H9 (cell line): ENCODE results near the gene NUDT9. TPM values are rescaled to one million over a fixed set of nuclear protein-coding genes. Genes with fewer than 3 reads are reported as not detected.

Experiments used
- DNase-seq: peaks from one replicate; pipeline ENCODE4 v3.0.0-alpha.2; 2017
- H2AFZ ChIP-seq: one replicate; pipeline ENCODE4 v1.6.1; 2013; ENCODE audit warnings: mild to moderate bottlenecking, low read length, control low read depth, moderate library complexity
- H2AK5ac ChIP-seq: 2 replicates; pipeline ENCODE4 v1.6.1; 2013; ENCODE audit warnings: low read length, control low read depth, mixed read lengths; ENCODE audit not compliant: insufficient read length
- H2BK120ac ChIP-seq: one replicate; pipeline ENCODE4 v1.6.1; 2013; ENCODE audit warnings: low read depth, mild to moderate bottlenecking, low read length, control low read depth, inconsistent platforms; ENCODE audit not compliant: poor library complexity, severe bottlenecking
- H2BK12ac ChIP-seq: 2 replicates; pipeline ENCODE4 v1.6.1; 2013; ENCODE audit warnings: low read length, control low read depth, mixed read lengths, low read depth; ENCODE audit not compliant: insufficient read length
- H2BK15ac ChIP-seq: 2 replicates; pipeline ENCODE4 v1.6.1; 2013; ENCODE audit warnings: low read depth, low read length, control low read depth
- H2BK20ac ChIP-seq: one replicate; pipeline ENCODE4 v1.6.1; 2013; ENCODE audit warnings: low read depth, mild to moderate bottlenecking, low read length, control low read depth, inconsistent platforms; ENCODE audit not compliant: poor library complexity, severe bottlenecking
- H2BK5ac ChIP-seq: 2 replicates; pipeline ENCODE4 v1.6.1; 2013; ENCODE audit warnings: low read length, control low read depth, mixed read lengths; ENCODE audit not compliant: insufficient read length
- H3K14ac ChIP-seq: 2 replicates; pipeline ENCODE4 v1.6.1; 2013; ENCODE audit warnings: low read length, control low read depth; ENCODE audit not compliant: insufficient read depth
- H3K18ac ChIP-seq: 2 replicates; pipeline ENCODE4 v1.6.1; 2013; ENCODE audit warnings: low read depth, mild to moderate bottlenecking, mixed read lengths, low read length, control low read depth; ENCODE audit not compliant: insufficient read length
- H3K23ac ChIP-seq: 2 replicates; pipeline ENCODE4 v1.6.1; 2013; ENCODE audit warnings: low read length, control low read depth, mixed read lengths, low read depth; ENCODE audit not compliant: insufficient read length
- H3K23me2 ChIP-seq: 2 replicates; pipeline ENCODE4 v1.6.1; 2013; ENCODE audit warnings: low read depth, mild to moderate bottlenecking, mixed read lengths, low read length, control low read depth; ENCODE audit not compliant: insufficient read length, poor library complexity, severe bottlenecking
- H3K27ac ChIP-seq: 2 replicates; pipeline ENCODE4 v1.5.1; 2013; ENCODE audit warnings: low read length, control low read depth, mixed read lengths, low read depth; ENCODE audit not compliant: insufficient read length
- H3K27me3 ChIP-seq: 2 replicates; pipeline ENCODE4 v1.6.1; 2013; ENCODE audit warnings: low read length, control low read depth, inconsistent platforms; ENCODE audit not compliant: insufficient read depth
- H3K4ac ChIP-seq: 2 replicates; pipeline ENCODE4 v1.6.1; 2013; ENCODE audit warnings: low read depth, mild to moderate bottlenecking, control low read depth, inconsistent platforms, low read length, moderate library complexity
- H3K4me1 ChIP-seq: 2 replicates; pipeline ENCODE4 v1.6.1; 2013; ENCODE audit warnings: low read length, control low read depth, inconsistent platforms; ENCODE audit not compliant: insufficient read depth
- H3K4me2 ChIP-seq: 2 replicates; pipeline ENCODE4 v1.6.1; 2013; ENCODE audit warnings: low read length, control low read depth, mixed read lengths; ENCODE audit not compliant: insufficient read length, insufficient read depth
- H3K56ac ChIP-seq: 2 replicates; pipeline ENCODE4 v1.6.1; 2013; ENCODE audit warnings: low read depth, mild to moderate bottlenecking, mixed read lengths, low read length, control low read depth; ENCODE audit not compliant: insufficient read length
- H3K79me1 ChIP-seq: 2 replicates; pipeline ENCODE4 v1.6.1; 2013; ENCODE audit warnings: low read depth, mild to moderate bottlenecking, moderate library complexity, low read length, control low read depth, inconsistent platforms; ENCODE audit not compliant: insufficient read depth, poor library complexity, severe bottlenecking
- H3K79me2 ChIP-seq: 2 replicates; pipeline ENCODE4 v1.6.1; 2013; ENCODE audit warnings: low read length, control low read depth, inconsistent platforms; ENCODE audit not compliant: insufficient read depth
- H3K9ac ChIP-seq: 2 replicates; pipeline ENCODE4 v1.6.1; 2013; ENCODE audit warnings: low read length, control low read depth, mixed read lengths; ENCODE audit not compliant: insufficient read length; ENCODE audit errors: extremely low read depth
- H3K9me3 ChIP-seq: one replicate; pipeline ENCODE4 v1.6.1; 2013; ENCODE audit warnings: low read depth, low read length, inconsistent platforms; ENCODE audit not compliant: control insufficient read depth
- H3T11ph ChIP-seq: one replicate; pipeline ENCODE4 v1.6.1; 2013; ENCODE audit warnings: mild to moderate bottlenecking, low read length, control low read depth, inconsistent platforms
- H4K20me1 ChIP-seq: one replicate; pipeline ENCODE4 v1.6.1; 2013; ENCODE audit not compliant: control insufficient read depth, insufficient read length, insufficient read depth
- H4K5ac ChIP-seq: 2 replicates; pipeline ENCODE4 v1.6.1; 2013; ENCODE audit warnings: low read depth, mild to moderate bottlenecking, mixed read lengths, low read length, control low read depth; ENCODE audit not compliant: insufficient read length
- H4K8ac ChIP-seq: replicated peaks from 2 replicates; pipeline ENCODE4 v1.6.1; 2013; ENCODE audit warnings: low read length, control low read depth, mixed read lengths, low read depth; ENCODE audit not compliant: insufficient read length
- H4K91ac ChIP-seq: 2 replicates; pipeline ENCODE4 v1.6.1; 2013; ENCODE audit warnings: low read depth, mild to moderate bottlenecking, moderate library complexity, mixed read lengths, low read length, control low read depth; ENCODE audit not compliant: insufficient read length
- H3K27ac Mint-ChIP-seq, 3 experiments: 2 replicates in 2 of 3; 3 replicates in 1 of 3; pipeline ENCODE4 v1.8.0; 2020 to 2021; ENCODE audit warnings: mixed read lengths in 3 of 3, mild to moderate bottlenecking in 1 of 3, moderate library complexity in 1 of 3
- H3K27me3 Mint-ChIP-seq: 2 replicates; pipeline ENCODE4 v1.8.0; 2021; ENCODE audit warnings: low read depth, mild to moderate bottlenecking, moderate library complexity, mixed read lengths
- H3K36me3 Mint-ChIP-seq, 3 experiments: 2 replicates in 2 of 3; 3 replicates in 1 of 3; pipeline ENCODE4 v1.8.0; 2020 to 2021; ENCODE audit warnings: low read depth in 3 of 3, mixed read lengths in 3 of 3; ENCODE audit not compliant: insufficient read depth in 1 of 3
- H3K4me1 Mint-ChIP-seq, 2 experiments: 2 replicates each; pipeline ENCODE4 v1.8.0; 2020; ENCODE audit warnings: mixed read lengths in 2 of 2
- H3K4me3 Mint-ChIP-seq, 2 experiments: 2 replicates in 1 of 2; 3 replicates in 1 of 2; pipeline ENCODE4 v1.8.0; 2020 to 2021; ENCODE audit warnings: mild to moderate bottlenecking in 2 of 2, mixed read lengths in 2 of 2, moderate library complexity in 1 of 2
- H3K9me3 Mint-ChIP-seq, 2 experiments: 2 replicates in 1 of 2; 3 replicates in 1 of 2; pipeline ENCODE4 v1.8.0; 2020; ENCODE audit warnings: mild to moderate bottlenecking in 2 of 2, mixed read lengths in 2 of 2, moderate library complexity in 1 of 2
- WGBS: extraction: QIAGEN DNeasy Blood & Tissue Kit; methylation state at CpG from one replicate; pipeline ENCODE4 v1.1.7; 2013; ENCODE audit warnings: missing lambda C conversion rate, low lambda C conversion rate, mixed read lengths; ENCODE audit not compliant: insufficient read length; ENCODE audit errors: extremely low coverage; 5-methylcytosine and 5-hydroxymethylcytosine counted together
- total RNA-seq: library from RNA; stranded (reverse); gene quantifications from 2 replicates; pipeline ENCODE4 v1.2.1, GENCODE V29; 2021
- TF ChIP-seq, protein P1 (sequence below): fragments of 200-600 bp; sonication (generic); conservative IDR thresholded peaks from 3 replicates; pipeline ENCODE4 v1.8.0; 2021; ENCODE audit warnings: antibody characterized with exemption, mild to moderate bottlenecking

The NUDT9 gene
- total RNA-seq, 1 experiment from 2014 or later, result 28.5 TPM

DNA sequence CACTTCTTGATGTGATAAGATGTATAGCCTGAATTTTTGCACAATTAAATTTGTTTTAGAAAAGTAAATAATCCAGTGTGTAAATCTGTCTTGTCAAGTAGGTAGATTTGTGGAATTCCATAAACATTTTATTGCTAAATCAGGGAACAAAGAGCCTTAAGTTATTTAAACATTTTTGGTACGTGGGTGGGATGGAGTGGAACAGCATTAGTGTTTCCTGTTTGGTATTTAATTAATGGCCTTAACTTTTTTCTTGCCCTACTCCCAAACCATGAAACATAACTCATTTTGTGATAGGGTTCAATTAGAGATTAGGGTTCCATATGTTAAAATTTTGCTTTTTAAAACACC lies 5.1 kb downstream of the NUDT9 start:
- Histone ChIP-seq H3K18ac (no peak overlapping the region), H3K27me3 (no peaks in the 10 kb centered on the region), H3K9ac (no peak overlapping the region), H3K79me2 (peaks cover 9% of the 10 kb centered on the region; the same call in 1 of the 2 replicates), H2BK15ac (no peak overlapping the region), H4K5ac (no peak overlapping the region), H3T11ph (no peak overlapping the region), H3K23me2 (peaks cover 4% of the 10 kb centered on the region), H2BK5ac (no peak overlapping the region), H2BK20ac (no peak overlapping the region), H4K20me1 (no peaks in the 10 kb centered on the region), H2BK12ac (no peak overlapping the region), H2AK5ac (no peak overlapping the region), H3K27ac (no peak overlapping the region), H2BK120ac (no peak overlapping the region), H2AFZ (no peak overlapping the region), H3K79me1 (peaks cover 9% of the 10 kb centered on the region), H3K56ac (no peak overlapping the region), H3K23ac (no peak overlapping the region), H3K4me2 (no peak overlapping the region), H4K8ac (no peak overlapping the region), H3K4ac (no peak overlapping the region), H3K9me3 (no peaks in the 10 kb centered on the region), H3K14ac (no peak overlapping the region), H3K4me1 (no peaks in the 10 kb centered on the region), H4K91ac (no peak overlapping the region)
- no peaks in the 10 kb centered on the region for H3K27me3 Mint-ChIP-seq
- peaks cover 27 to 37% of the 10 kb centered on the region in 2 experiments for H3K4me1 Mint-ChIP-seq
- no peaks in the 10 kb centered on the region; a peak in 1 of 5 replicates for H3K9me3 Mint-ChIP-seq
- DNase-seq, result no peak
- no peak overlapping the region for H3K4me3 Mint-ChIP-seq
- H3K27ac Mint-ChIP-seq, result no peak overlapping the region
- TF ChIP-seq, protein P1, sequence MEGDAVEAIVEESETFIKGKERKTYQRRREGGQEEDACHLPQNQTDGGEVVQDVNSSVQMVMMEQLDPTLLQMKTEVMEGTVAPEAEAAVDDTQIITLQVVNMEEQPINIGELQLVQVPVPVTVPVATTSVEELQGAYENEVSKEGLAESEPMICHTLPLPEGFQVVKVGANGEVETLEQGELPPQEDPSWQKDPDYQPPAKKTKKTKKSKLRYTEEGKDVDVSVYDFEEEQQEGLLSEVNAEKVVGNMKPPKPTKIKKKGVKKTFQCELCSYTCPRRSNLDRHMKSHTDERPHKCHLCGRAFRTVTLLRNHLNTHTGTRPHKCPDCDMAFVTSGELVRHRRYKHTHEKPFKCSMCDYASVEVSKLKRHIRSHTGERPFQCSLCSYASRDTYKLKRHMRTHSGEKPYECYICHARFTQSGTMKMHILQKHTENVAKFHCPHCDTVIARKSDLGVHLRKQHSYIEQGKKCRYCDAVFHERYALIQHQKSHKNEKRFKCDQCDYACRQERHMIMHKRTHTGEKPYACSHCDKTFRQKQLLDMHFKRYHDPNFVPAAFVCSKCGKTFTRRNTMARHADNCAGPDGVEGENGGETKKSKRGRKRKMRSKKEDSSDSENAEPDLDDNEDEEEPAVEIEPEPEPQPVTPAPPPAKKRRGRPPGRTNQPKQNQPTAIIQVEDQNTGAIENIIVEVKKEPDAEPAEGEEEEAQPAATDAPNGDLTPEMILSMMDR, result no peak
- WGBS, result no CpG with 5 or more reads among the region's 1 CpG
- no peaks in the 10 kb centered on the region; a peak in 1 of 7 replicates for H3K36me3 Mint-ChIP-seq
